Left cardiac atrium (tissue), 4 donors: ENCODE measurements around the gene MCUR1. TPM values are rescaled to one million over a fixed set of nuclear protein-coding genes. Genes with fewer than 3 reads are reported as not detected.
"Not testable (repeated sequence)": the region's sequence is repeated elsewhere in the genome, so short reads cannot be mapped to it uniquely, and the experiment has no call there.

Experiments
- ATAC-seq, 2 donors: fragments of 200-7000 bp; cut with Tn5 transposase; one replicate each; pipeline ENCODE4 v1.9.1; 2020; ENCODE audit warnings: mild to moderate bottlenecking in 2 of 2, moderate library complexity in 2 of 2
- DNase-seq: peaks from one replicate; pipeline ENCODE4 v3.0.0-alpha.2; 2020
- intact Hi-C, 2 donors: fragments of 100-400 bp; cut with DNase I; formaldehyde crosslinking; loops; one replicate each; pipeline versions ENCODE4 v1.14.1 to v1.15.1; 2022 to 2023
- total RNA-seq, 2 donors: library from RNA; stranded (reverse); fragmentation: NEBNext Ultra II Directional; extraction: Animal tissue kit (Norgen Biotek cat#: 25700); gene quantifications; one replicate each; pipeline ENCODE4 v1.2.1, GENCODE V29; 2021
- donor health status: DM: no; HTN: yes; CAD: no.
- donor health status: DM: no; HTN: yes; CAD: no; lungs with severe emphysema.
- donor health status: DM: yes; HTN: yes; CAD: no.
- donor health status: Dilated cardiomyopathy.

Gene MCUR1
- total RNA-seq, 2 donors from 2014 or later: 21.1 to 25.9 TPM

- DNase-seq (no peak), ATAC-seq (no peak)
- intact Hi-C loops: loop anchor here in 1 of 2 donors (10.0 kb wide), 2 partner anchors 85 to 275 kb away; no protein-coding TSS in a partner anchor
These were observed 24.6 kb downstream of the MCUR1 start for GRCh38 chr6:13789746-13790145.

- ATAC-seq: no peak
- DNase-seq: no peak
- intact Hi-C loops: no loop called here
These were observed 25.5 kb downstream of the MCUR1 start for GRCh38 chr6:13788820-13789219.

- intact Hi-C loops: no loop called here
- DNase-seq (no peak), ATAC-seq (peak; percentile 38 to 52)
These were observed 27.2 kb downstream of the MCUR1 start for GRCh38 chr6:13787137-13787536.

- ATAC-seq, DNase-seq, intact Hi-C loops: not testable (repeated sequence)
These were observed 34.2 kb downstream of the MCUR1 start for GRCh38 chr6:13780162-13780561.

GRCh38 chr6:13778028-13778427 is 36.3 kb downstream of the MCUR1 start:
- DNase-seq: no peak
- intact Hi-C loops: no loop called here
- ATAC-seq: no peak

GRCh38 chr6:13776602-13777001 is 37.8 kb downstream of the MCUR1 start:
- no peak for DNase-seq
- intact Hi-C loops: no loop called here

GRCh38 chr6:13775466-13775865 is 38.9 kb downstream of the MCUR1 start:
- ATAC-seq, DNase-seq, intact Hi-C loops: not testable (repeated sequence)

More at GRCh38 chr6:13776602-13777001, 37.8 kb downstream of the MCUR1 start:
- ATAC-seq: no peak

GRCh38 chr6:13772358-13773030 is 41.9 kb downstream of the MCUR1 start:
- intact Hi-C loops, DNase-seq, ATAC-seq: not testable (repeated sequence)

GRCh38 chr6:13769655-13770053 is 44.7 kb downstream of the MCUR1 start:
- intact Hi-C loops: loop anchor here in 1 of 2 donors (10.0 kb wide), 1 partner anchor 145 kb away; no protein-coding TSS in a partner anchor
- DNase-seq (peak; percentile 32), ATAC-seq (no peak)

GRCh38 chr6:13769034-13769654 is 45.2 kb downstream of the MCUR1 start:
- ATAC-seq (no peak), DNase-seq (no peak)
- intact Hi-C loops: loop anchor here in 1 of 2 donors (10.0 kb wide), 1 partner anchor 144 kb away; no protein-coding TSS in a partner anchor

GRCh38 chr6:13767121-13767808 is 47.1 kb downstream of the MCUR1 start:
- peak; percentile 87 to 92 for ATAC-seq
- intact Hi-C loops: loop anchor here in 1 of 2 donors (10.0 kb wide), 1 partner anchor 142 kb away; no protein-coding TSS in a partner anchor

GRCh38 chr6:13766201-13766634 is 48.1 kb downstream of the MCUR1 start:
- ATAC-seq (no peak), DNase-seq (no peak)
- intact Hi-C loops: loop anchor here in 1 of 2 donors (10.0 kb wide), 1 partner anchor 141 kb away; no protein-coding TSS in a partner anchor

More at GRCh38 chr6:13767121-13767808, 47.1 kb downstream of the MCUR1 start:
- DNase-seq: peak; percentile 65

GRCh38 chr6:13765570-13765969 is 48.8 kb downstream of the MCUR1 start:
- DNase-seq (no peak), ATAC-seq (no peak)
- intact Hi-C loops: loop anchor here in 1 of 2 donors (10.0 kb wide), 1 partner anchor 141 kb away; no protein-coding TSS in a partner anchor

- no peak for DNase-seq
- no peak for ATAC-seq
These were observed 49.4 kb downstream of the MCUR1 start for GRCh38 chr6:13764996-13765395.

GRCh38 chr6:13763740-13764381 is 50.5 kb downstream of the MCUR1 start:
- no peak for DNase-seq
- intact Hi-C loops: loop anchor here in 1 of 2 donors (10.0 kb wide), 1 partner anchor 139 kb away; no protein-coding TSS in a partner anchor

More at GRCh38 chr6:13764996-13765395, 49.4 kb downstream of the MCUR1 start:
- intact Hi-C loops: loop anchor here in 1 of 2 donors (10.0 kb wide), 1 partner anchor 140 kb away; no protein-coding TSS in a partner anchor

GRCh38 chr6:13762611-13763441 is 51.5 kb downstream of the MCUR1 start:
- DNase-seq (no peak), ATAC-seq (peak in 1 of 2 donors; percentile 19)
- intact Hi-C loops: loop anchor here in 1 of 2 donors (10.0 kb wide), 1 partner anchor 138 kb away; no protein-coding TSS in a partner anchor

More at GRCh38 chr6:13763740-13764381, 50.5 kb downstream of the MCUR1 start:
- no peak for ATAC-seq

GRCh38 chr6:13761361-13762036 is 52.9 kb downstream of the MCUR1 start:
- intact Hi-C loops: loop anchor here in 1 of 2 donors (10.0 kb wide), 1 partner anchor 137 kb away; no protein-coding TSS in a partner anchor
- no peak for DNase-seq
- ATAC-seq: peak in 1 of 2 donors; percentile 20
